ENCODE measurements around the gene ZNF469. TPM values are rescaled to one million over a fixed set of nuclear protein-coding genes. Genes with fewer than 3 reads are reported as not detected.
"Not testable (repeated sequence)": the region's sequence is repeated elsewhere in the genome, so short reads cannot be mapped to it uniquely, and the experiment has no call there.

Gene ZNF469
- total RNA-seq, 3 donors from 2014 or later = 1.3 to 1.6 (median 1.3) TPM

GRCh38 chr16:88408561-88409142 is 25.9 kb downstream of the ZNF469 start:
- Mint-ChIP-seq H3K27me3 (ENCODE audit: low read depth) (no peaks in the 10 kb centered on the region), H3K36me3 (ENCODE audit: insufficient read depth) (no peaks in the 10 kb centered on the region), H3K4me1 (ENCODE audit: low read depth) (peaks cover 3% of the 10 kb centered on the region), H3K4me3 (no peak overlapping the region), H3K9me3 (no peaks in the 10 kb centered on the region)
- DNase-seq (no peak), ATAC-seq (no peak)

- no peak for ATAC-seq
These were observed 26.7 kb downstream of the ZNF469 start for GRCh38 chr16:88409296-88410065.

GRCh38 chr16:88410297-88410968 is 27.7 kb downstream of the ZNF469 start:
- not testable (repeated sequence) for H3K36me3 Mint-ChIP-seq (ENCODE audit: insufficient read depth); H3K4me1 Mint-ChIP-seq (ENCODE audit: low read depth); H3K4me3 Mint-ChIP-seq; H3K27me3 Mint-ChIP-seq (ENCODE audit: low read depth); ATAC-seq; H3K9me3 Mint-ChIP-seq; DNase-seq

More at GRCh38 chr16:88409296-88410065, 26.7 kb downstream of the ZNF469 start:
- no peak overlapping the region for H3K4me3 Mint-ChIP-seq
- DNase-seq = no peak
- no peaks in the 10 kb centered on the region for H3K36me3 Mint-ChIP-seq (ENCODE audit: insufficient read depth)
- no peaks in the 10 kb centered on the region for H3K27me3 Mint-ChIP-seq (ENCODE audit: low read depth)
- peaks cover 3% of the 10 kb centered on the region for H3K4me1 Mint-ChIP-seq (ENCODE audit: low read depth)
- H3K9me3 Mint-ChIP-seq = no peaks in the 10 kb centered on the region

- Mint-ChIP-seq H3K27me3 (ENCODE audit: low read depth) (peaks cover 2% of the 10 kb centered on the region), H3K36me3 (ENCODE audit: insufficient read depth) (no peaks in the 10 kb centered on the region), H3K4me1 (ENCODE audit: low read depth) (peaks cover 3% of the 10 kb centered on the region), H3K4me3 (no peak overlapping the region), H3K9me3 (no peaks in the 10 kb centered on the region)
- DNase-seq = no peak
- ATAC-seq = no peak
These were observed 29.3 kb downstream of the ZNF469 start for GRCh38 chr16:88411951-88412576.

GRCh38 chr16:88412766-88413165 is 30.0 kb downstream of the ZNF469 start:
- H3K36me3 Mint-ChIP-seq (ENCODE audit: insufficient read depth) = no peaks in the 10 kb centered on the region
- peaks cover under 1% of the 10 kb centered on the region for H3K4me1 Mint-ChIP-seq (ENCODE audit: low read depth)
- DNase-seq = no peak
- no peak for ATAC-seq
- H3K4me3 Mint-ChIP-seq = no peak overlapping the region
- H3K27me3 Mint-ChIP-seq (ENCODE audit: low read depth) = peaks cover 2% of the 10 kb centered on the region
- no peaks in the 10 kb centered on the region for H3K9me3 Mint-ChIP-seq

- ATAC-seq (no peak), DNase-seq (no peak)
- Mint-ChIP-seq H3K4me1 (ENCODE audit: low read depth) (no peaks in the 10 kb centered on the region), H3K27me3 (ENCODE audit: low read depth) (peaks cover 2% of the 10 kb centered on the region), H3K4me3 (no peak overlapping the region), H3K9me3 (no peaks in the 10 kb centered on the region), H3K36me3 (ENCODE audit: insufficient read depth) (no peaks in the 10 kb centered on the region)
These were observed 30.5 kb downstream of the ZNF469 start for GRCh38 chr16:88413231-88413630.

DNA sequence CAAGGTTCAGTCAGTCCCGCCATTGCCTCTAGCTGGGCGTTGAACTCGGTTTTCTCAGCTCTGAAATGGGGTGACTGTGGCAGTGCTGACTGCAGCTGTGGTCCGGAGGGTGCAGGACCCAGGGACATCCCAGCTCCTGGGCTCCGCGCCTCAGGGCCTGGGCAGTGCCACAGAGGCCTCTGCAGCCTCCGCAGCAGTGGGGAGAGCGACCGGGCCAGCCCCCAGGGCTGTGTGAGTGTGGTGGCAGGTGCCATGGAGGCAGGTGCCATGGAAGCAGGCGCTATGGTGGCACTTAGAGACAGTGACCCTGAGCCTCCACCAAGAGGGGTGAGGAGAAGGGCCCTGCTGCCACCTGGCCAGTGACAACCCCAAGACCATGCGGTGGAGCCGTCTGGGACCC is 30.9 kb downstream of the ZNF469 start:
- Mint-ChIP-seq H3K4me1 (ENCODE audit: low read depth) (no peaks in the 10 kb centered on the region), H3K27me3 (ENCODE audit: low read depth) (peaks cover 4% of the 10 kb centered on the region), H3K4me3 (no peak overlapping the region), H3K36me3 (ENCODE audit: insufficient read depth) (no peaks in the 10 kb centered on the region), H3K9me3 (no peaks in the 10 kb centered on the region)
- no peak for DNase-seq
- ATAC-seq = no peak

- Mint-ChIP-seq H3K4me1 (ENCODE audit: low read depth) (no peaks in the 10 kb centered on the region), H3K4me3 (no peak overlapping the region), H3K36me3 (ENCODE audit: insufficient read depth) (no peaks in the 10 kb centered on the region), H3K27me3 (ENCODE audit: low read depth) (peaks cover 6% of the 10 kb centered on the region), H3K9me3 (no peaks in the 10 kb centered on the region)
- DNase-seq (no peak), ATAC-seq (no peak)
These were observed 32.0 kb downstream of the ZNF469 start for GRCh38 chr16:88414521-88415380.

GRCh38 chr16:88415381-88415705 is 32.6 kb downstream of the ZNF469 start:
- H3K4me3 Mint-ChIP-seq = no peak overlapping the region
- H3K4me1 Mint-ChIP-seq (ENCODE audit: low read depth) = no peaks in the 10 kb centered on the region
- DNase-seq = no peak
- ATAC-seq = no peak
- no peaks in the 10 kb centered on the region for H3K36me3 Mint-ChIP-seq (ENCODE audit: insufficient read depth)
- H3K9me3 Mint-ChIP-seq = no peaks in the 10 kb centered on the region
- peaks cover 6% of the 10 kb centered on the region for H3K27me3 Mint-ChIP-seq (ENCODE audit: low read depth)

DNA sequence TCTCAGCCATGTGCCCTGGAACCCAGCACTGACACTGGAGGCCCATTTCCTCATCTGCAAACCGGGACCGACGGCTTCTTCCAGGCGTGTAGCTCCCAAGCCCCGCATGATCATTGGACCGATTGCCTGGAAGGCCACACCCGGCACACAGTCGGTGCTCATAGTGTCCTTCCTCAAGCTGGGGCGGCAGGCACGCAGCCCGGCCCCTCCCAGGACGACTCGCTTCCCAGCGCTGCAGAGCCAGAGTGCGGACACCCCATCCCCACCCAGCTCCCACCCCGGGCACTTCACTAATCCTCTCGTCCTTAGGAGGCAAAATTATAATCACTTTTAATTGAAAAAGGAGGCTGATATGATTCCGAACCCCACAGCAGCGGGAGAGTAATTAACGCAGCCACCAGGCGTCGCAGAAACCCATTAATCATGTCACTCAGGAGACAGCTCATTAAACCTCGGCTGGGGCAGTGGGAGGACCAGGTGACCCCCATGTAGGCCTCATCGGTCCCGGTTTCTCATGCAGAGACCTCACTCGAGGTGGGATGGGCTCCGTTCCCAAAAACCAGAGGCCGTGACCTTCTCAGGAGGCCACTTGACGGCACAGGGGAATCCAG is 33.1 kb downstream of the ZNF469 start:
- Mint-ChIP-seq H3K36me3 (ENCODE audit: insufficient read depth) (no peaks in the 10 kb centered on the region), H3K4me1 (ENCODE audit: low read depth) (no peaks in the 10 kb centered on the region), H3K27me3 (ENCODE audit: low read depth) (peaks cover 6% of the 10 kb centered on the region), H3K4me3 (no peak overlapping the region), H3K9me3 (no peaks in the 10 kb centered on the region)
- no peak for ATAC-seq
- DNase-seq = no peak

DNA sequence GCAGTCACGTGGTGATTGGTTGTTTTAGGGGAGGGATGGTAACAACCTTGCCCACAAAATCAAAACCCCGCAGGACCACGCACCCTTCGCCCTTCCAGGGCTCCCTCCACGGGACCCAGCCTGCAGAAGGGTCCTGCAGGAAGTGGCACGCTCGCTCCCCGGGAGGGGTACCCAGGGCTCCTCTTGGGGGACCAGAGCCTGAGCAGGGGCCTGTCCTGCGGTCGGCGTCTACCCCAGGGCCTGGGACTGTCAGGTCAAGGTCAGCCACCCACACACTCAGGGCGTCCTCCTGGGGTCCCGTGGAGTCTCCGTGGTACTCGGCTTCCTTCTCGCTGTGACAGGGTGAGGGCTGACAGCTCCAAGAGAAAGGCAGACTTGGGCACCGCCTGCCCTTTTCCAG is 33.9 kb downstream of the ZNF469 start:
- H3K27me3 Mint-ChIP-seq (ENCODE audit: low read depth) = peaks cover 6% of the 10 kb centered on the region

DNA sequence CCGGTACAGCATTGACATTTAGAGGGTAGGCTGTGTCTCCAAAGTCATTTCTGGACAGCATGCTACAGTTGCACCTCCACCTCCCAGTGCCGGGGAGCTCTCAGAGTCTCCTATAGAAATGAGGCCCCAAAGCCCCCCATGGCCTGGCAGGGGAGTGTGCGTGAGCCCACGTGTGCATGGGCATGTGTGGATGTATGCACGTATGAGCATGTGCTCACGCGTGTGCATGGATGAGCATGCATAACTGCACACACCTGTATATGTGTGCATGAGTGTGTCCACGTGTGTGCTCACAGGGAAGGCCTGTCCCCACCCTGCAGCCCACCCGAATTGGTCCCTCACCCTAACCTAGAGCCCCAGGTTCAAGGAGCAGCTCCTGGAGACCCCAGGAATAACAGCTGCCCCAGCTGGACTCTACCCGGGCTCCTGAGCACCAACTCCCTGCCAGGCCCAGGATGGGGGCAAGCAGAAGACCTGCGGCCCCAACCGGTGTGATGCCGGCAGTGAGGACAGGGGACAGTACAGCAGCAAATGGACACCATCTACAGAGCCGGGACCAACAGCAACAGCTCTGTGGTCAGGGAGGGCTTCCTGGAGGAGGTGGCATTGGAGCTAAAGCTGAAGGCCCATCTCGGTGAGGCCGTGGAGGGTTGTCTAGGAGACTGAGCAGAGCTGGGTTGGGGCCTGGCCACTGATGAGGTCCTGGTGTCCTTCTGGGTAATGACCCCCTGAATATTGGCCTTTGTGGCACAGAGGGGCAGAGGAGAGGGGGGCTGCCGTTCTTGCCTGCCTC is 35.1 kb downstream of the ZNF469 start:
- ATAC-seq = no peak
- no peaks in the 10 kb centered on the region for H3K36me3 Mint-ChIP-seq (ENCODE audit: insufficient read depth)

More for the DNA sequence above, 33.9 kb downstream of the ZNF469 start:
- DNase-seq = no peak
- Mint-ChIP-seq H3K36me3 (ENCODE audit: insufficient read depth) (no peaks in the 10 kb centered on the region), H3K4me1 (ENCODE audit: low read depth) (no peaks in the 10 kb centered on the region), H3K9me3 (no peaks in the 10 kb centered on the region), H3K4me3 (no peak overlapping the region)
- no peak for ATAC-seq

GRCh38 chr16:88418869-88419268 is 36.1 kb downstream of the ZNF469 start:
- no peaks in the 10 kb centered on the region for H3K9me3 Mint-ChIP-seq
- ATAC-seq (no peak), DNase-seq (no peak)
- H3K4me3 Mint-ChIP-seq = no peak overlapping the region
- no peaks in the 10 kb centered on the region for H3K4me1 Mint-ChIP-seq (ENCODE audit: low read depth)
- H3K36me3 Mint-ChIP-seq (ENCODE audit: insufficient read depth) = no peaks in the 10 kb centered on the region
- H3K27me3 Mint-ChIP-seq (ENCODE audit: low read depth) = peaks cover 6% of the 10 kb centered on the region

More for the DNA sequence above, 35.1 kb downstream of the ZNF469 start:
- Mint-ChIP-seq H3K4me1 (ENCODE audit: low read depth) (no peaks in the 10 kb centered on the region), H3K9me3 (no peaks in the 10 kb centered on the region), H3K27me3 (ENCODE audit: low read depth) (peaks cover 6% of the 10 kb centered on the region), H3K4me3 (no peak overlapping the region)
- DNase-seq = no peak
